A549 (cell line): ENCODE data around the gene RFWD3. TPM values are rescaled to one million over a fixed set of nuclear protein-coding genes. Genes with fewer than 3 reads are reported as not detected.

Experiments
- ATAC-seq, 2 experiments: fragments of 200-7000 bp in 1 of 2; fragments of >200 bp in 1 of 2; cut with Nextera tagmentation in 1 of 2; cut with Tn5 transposase in 1 of 2; 3 replicates each; pipeline versions ENCODE4 v1.8.0 to v1.9.1; 2018 to 2020; ENCODE audit warnings: mild to moderate bottlenecking in 1 of 2, moderate library complexity in 1 of 2
- CTCF ChIA-PET: fragments of 300-600 bp; sonication (Branson Sonifier 250); formaldehyde crosslinking; extraction: SDS; loops from one replicate; lab custom pipeline; 2021; ENCODE audit warnings: antibody characterized with exemption, inconsistent platforms; lab: Yijun Ruan, JAX
- POLR2A ChIA-PET: fragments of 350-600 bp; formaldehyde crosslinking; extraction: SDS; loops from one replicate; lab custom pipeline; 2021; ENCODE audit warnings: antibody characterized with exemption, inconsistent platforms; lab: Yijun Ruan, JAX
- DNase-seq, 2 experiments: peaks; one replicate each; pipeline versions ENCODE4 v3.0.0 to v3.0.0-alpha.2; 2011 to 2016; ENCODE audit warnings: low read depth in 1 of 2, low spot score in 1 of 2
- FAIRE-seq: peaks from 2 replicates; lab custom pipeline; 2011; peaks lifted over from hg19 to GRCh38; lab: Jason Lieb, UNC
- H3K27ac ChIP-seq, 2 experiments: fragments of >200 bp; sonication (Bioruptor Twin); formaldehyde crosslinking; 3 replicates each; pipeline ENCODE4 v1.5.1; 2016 to 2017
- H3K4me1 ChIP-seq: fragments of >200 bp; sonication (Bioruptor Twin); formaldehyde crosslinking; 3 replicates; pipeline ENCODE4 v1.6.1; 2016
- H3K4me2 ChIP-seq: fragments of >200 bp; sonication (Bioruptor Twin); formaldehyde crosslinking; 3 replicates; pipeline ENCODE4 v1.6.1; 2016
- H3K4me3 ChIP-seq: fragments of >200 bp; sonication (Bioruptor Twin); formaldehyde crosslinking; 3 replicates; pipeline ENCODE4 v1.5.1; 2016
- H3K9me3 ChIP-seq: fragments of >200 bp; sonication (Bioruptor Twin); formaldehyde crosslinking; 3 replicates; pipeline ENCODE4 v1.6.1; 2016
- CBX2 ChIP-seq: fragments of 200-600 bp; sonication (generic); IDR thresholded peaks from 2 replicates; pipeline ENCODE4 v1.6.1; 2016; ENCODE audit warnings: low read depth, mild to moderate bottlenecking, borderline replicate concordance
- CBX8 ChIP-seq: fragments of 200-600 bp; sonication (generic); IDR thresholded peaks from 2 replicates; pipeline ENCODE4 v1.6.1; 2016
- CEBPB ChIP-seq, 2 experiments: fragments of >200 bp in 1 of 2; sonication (Bioruptor Twin) in 1 of 2; formaldehyde crosslinking in 1 of 2; IDR thresholded peaks; 2 replicates each; pipeline ENCODE4 v1.6.1; 2012 to 2016
- CHD2 ChIP-seq: fragments of 150-350 bp; IDR thresholded peaks from 2 replicates; pipeline ENCODE4 v1.6.1; 2014; ENCODE audit warnings: low read length; ENCODE audit not compliant: partially characterized antibody
- EHF ChIP-seq: fragments of 250-450 bp; sonication (Bioruptor Pico); IDR thresholded peaks from 2 replicates; pipeline ENCODE4 v1.5.0; 2020; ENCODE audit warnings: mild to moderate bottlenecking
- EHMT2 ChIP-seq: fragments of 200-600 bp; sonication (generic); IDR thresholded peaks from 2 replicates; pipeline ENCODE4 v1.6.1; 2016; ENCODE audit warnings: antibody characterized with exemption, low read depth, mild to moderate bottlenecking, moderate library complexity
- ESRRA ChIP-seq: fragments of 150-350 bp; IDR thresholded peaks from 2 replicates; pipeline ENCODE4 v1.6.1; 2014; ENCODE audit warnings: mild to moderate bottlenecking, low read length, borderline replicate concordance
- FOXS1 ChIP-seq: fragments of 250-450 bp; sonication (Bioruptor Pico); IDR thresholded peaks from 2 replicates; pipeline ENCODE4 v1.5.0; 2020; ENCODE audit warnings: mild to moderate bottlenecking, moderate library complexity
- GATA3 ChIP-seq: IDR thresholded peaks from 2 replicates; pipeline ENCODE4 v1.6.1; 2012; ENCODE audit warnings: borderline replicate concordance
- HEYL ChIP-seq: fragments of 250-450 bp; sonication (Bioruptor Pico); IDR thresholded peaks from 2 replicates; pipeline ENCODE4 v1.8.0; 2021; ENCODE audit warnings: mild to moderate bottlenecking, moderate library complexity
- HOXB13 ChIP-seq: fragments of 250-450 bp; sonication (Bioruptor Pico); IDR thresholded peaks from 2 replicates; pipeline ENCODE4 v1.5.0; 2020; ENCODE audit warnings: low read depth, mild to moderate bottlenecking, moderate library complexity
- JUN ChIP-seq, 2 experiments: fragments of >200 bp; sonication (Bioruptor Twin); formaldehyde crosslinking; IDR thresholded peaks; 2 replicates in 1 of 2; 3 replicates in 1 of 2; pipeline ENCODE4 v1.6.1; 2016 to 2017
- JUNB ChIP-seq: fragments of >200 bp; sonication (Bioruptor Twin); formaldehyde crosslinking; IDR thresholded peaks from 2 replicates; pipeline ENCODE4 v1.6.1; 2016
- MAFK ChIP-seq: fragments of 450-650 bp; IDR thresholded peaks from 2 replicates; pipeline ENCODE4 v1.6.1; 2014; ENCODE audit not compliant: partially characterized antibody
- MYC ChIP-seq: IDR thresholded peaks from 2 replicates; pipeline ENCODE4 v1.6.1; 2012; ENCODE audit warnings: mild to moderate bottlenecking, inconsistent platforms, low read length, improper control_type of control experiment, borderline replicate concordance
- POLR2A ChIP-seq: IDR thresholded peaks from 2 replicates; pipeline ENCODE4 v1.6.1; 2012; ENCODE audit warnings: mild to moderate bottlenecking, low read length
- RARB ChIP-seq: fragments of 250-450 bp; sonication (Bioruptor Pico); IDR thresholded peaks from 2 replicates; pipeline ENCODE4 v1.8.0; 2021; ENCODE audit warnings: mild to moderate bottlenecking, moderate library complexity
- SREBF2 ChIP-seq: fragments of 450-650 bp; IDR thresholded peaks from 2 replicates; pipeline ENCODE4 v1.6.1; 2014; ENCODE audit warnings: mild to moderate bottlenecking, moderate library complexity
- TP53 ChIP-seq: fragments of 250-450 bp; sonication (Bioruptor Pico); IDR thresholded peaks from 2 replicates; pipeline ENCODE4 v1.5.0; 2021; ENCODE audit warnings: mild to moderate bottlenecking, moderate library complexity
- ZFP36 ChIP-seq: fragments of 450-650 bp; IDR thresholded peaks from 2 replicates; pipeline ENCODE4 v1.6.1; 2014; ENCODE audit warnings: borderline replicate concordance; ENCODE audit not compliant: partially characterized antibody
- ZNF302 ChIP-seq: fragments of 250-450 bp; sonication (Bioruptor Pico); IDR thresholded peaks from 2 replicates; pipeline ENCODE4 v1.9.0; 2021; ENCODE audit warnings: inconsistent platforms, mild to moderate bottlenecking, moderate library complexity
- ZSCAN20 ChIP-seq: fragments of 250-450 bp; sonication (Bioruptor Pico); IDR thresholded peaks from 2 replicates; pipeline ENCODE4 v1.8.0; 2022; ENCODE audit warnings: mild to moderate bottlenecking, moderate library complexity
- WGBS: methylation state at CpG from one replicate; pipeline ENCODE4 v1.1.6; 2017; ENCODE audit errors: missing lambda C conversion rate; 5-methylcytosine and 5-hydroxymethylcytosine counted together
- polyA plus RNA-seq, 4 experiments: library from polyadenylated mRNA; depleted of rRNA in 3 of 4; stranded (reverse); fragments of >200 nt; fragmentation: RNase III in 1 of 4; extraction: RNeasy Plus Mini Kit Qiagen cat#74134 plus additional on column Dnase treatment in 1 of 4; gene quantifications; 2 replicates in 3 of 4; 3 replicates in 1 of 4; pipeline ENCODE4 v1.2.3, GENCODE V29; 2011 to 2017
- TF ChIP-seq, protein P1 (sequence below): fragments of 250-450 bp; sonication (Bioruptor Pico); IDR thresholded peaks from 2 replicates; pipeline ENCODE4 v1.5.0; 2021; ENCODE audit warnings: mild to moderate bottlenecking, moderate library complexity, borderline replicate concordance
- TF ChIP-seq, protein P2 (sequence below): fragments of >200 bp; sonication (Bioruptor Twin); formaldehyde crosslinking; IDR thresholded peaks from 2 replicates; pipeline ENCODE4 v1.6.1; 2016
- TF ChIP-seq, protein P3 (sequence below): fragments of 250-450 bp; sonication (Bioruptor Pico); IDR thresholded peaks from 2 replicates; pipeline ENCODE4 v1.5.0; 2020; ENCODE audit warnings: low read depth, mild to moderate bottlenecking, moderate library complexity

The RFWD3 gene
- polyA plus RNA-seq, 2 of the 4 experiments (the other 2 are of a cell fraction): 36.1 to 50.6 TPM

DNA sequence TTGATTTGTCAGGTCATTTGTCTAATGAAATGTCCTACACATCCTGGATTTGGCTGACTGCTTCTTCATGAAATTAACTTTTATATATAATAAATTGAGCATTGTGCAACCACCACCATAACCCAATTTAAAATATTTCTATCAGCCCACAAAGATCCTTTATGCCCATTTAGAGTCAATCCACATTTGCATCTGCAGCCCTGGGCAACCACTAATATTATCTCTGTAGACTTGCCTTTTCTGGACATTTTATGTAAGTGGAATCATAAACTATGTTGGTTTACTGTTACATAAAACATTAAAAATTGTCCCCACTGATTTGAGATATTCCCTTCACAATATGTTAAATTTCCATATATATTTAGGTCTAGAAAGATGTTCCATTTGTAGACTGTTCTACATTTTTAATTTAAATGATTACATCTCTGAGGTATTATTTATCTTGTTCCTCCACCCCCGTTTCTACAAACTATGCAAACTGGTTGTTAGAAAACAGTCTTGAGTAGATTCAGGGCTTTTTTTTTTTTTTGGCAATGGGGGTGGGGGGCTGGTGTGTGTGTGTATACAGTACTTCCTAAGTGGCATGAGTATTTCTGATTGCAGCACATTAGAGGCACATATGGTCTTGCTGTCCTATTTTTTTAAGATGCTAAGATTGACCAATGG is 16.7 kb downstream of the RFWD3 start:
- ATAC-seq (no peak), FAIRE-seq (no peak), DNase-seq (no peak)
- TF ChIP-seq CBX8 (no peak), RARB (CRISPR knock-in tag) (no peak), CEBPB (IDR thresholded peaks at IDR 0.05) (no peak), ZNF302 (CRISPR knock-in tag) (no peak), JUN (IDR thresholded peaks at IDR 0.05) (no peak), HOXB13 (CRISPR knock-in tag) (no peak), TP53 (CRISPR knock-in tag) (no peak), JUNB (no peak), CHD2 (no peak), ZFP36 (no peak), ESRRA (no peak)
- TF ChIP-seq, protein P1, sequence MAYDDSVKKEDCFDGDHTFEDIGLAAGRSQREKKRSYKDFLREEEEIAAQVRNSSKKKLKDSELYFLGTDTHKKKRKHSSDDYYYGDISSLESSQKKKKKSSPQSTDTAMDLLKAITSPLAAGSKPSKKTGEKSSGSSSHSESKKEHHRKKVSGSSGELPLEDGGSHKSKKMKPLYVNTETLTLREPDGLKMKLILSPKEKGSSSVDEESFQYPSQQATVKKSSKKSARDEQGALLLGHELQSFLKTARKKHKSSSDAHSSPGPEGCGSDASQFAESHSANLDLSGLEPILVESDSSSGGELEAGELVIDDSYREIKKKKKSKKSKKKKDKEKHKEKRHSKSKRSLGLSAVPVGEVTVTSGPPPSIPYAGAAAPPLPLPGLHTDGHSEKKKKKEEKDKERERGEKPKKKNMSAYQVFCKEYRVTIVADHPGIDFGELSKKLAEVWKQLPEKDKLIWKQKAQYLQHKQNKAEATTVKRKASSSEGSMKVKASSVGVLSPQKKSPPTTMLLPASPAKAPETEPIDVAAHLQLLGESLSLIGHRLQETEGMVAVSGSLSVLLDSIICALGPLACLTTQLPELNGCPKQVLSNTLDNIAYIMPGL: no peak
- TF ChIP-seq, protein P2, sequence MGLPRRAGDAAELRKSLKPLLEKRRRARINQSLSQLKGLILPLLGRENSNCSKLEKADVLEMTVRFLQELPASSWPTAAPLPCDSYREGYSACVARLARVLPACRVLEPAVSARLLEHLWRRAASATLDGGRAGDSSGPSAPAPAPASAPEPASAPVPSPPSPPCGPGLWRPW: no peak
- TF ChIP-seq, protein P3, sequence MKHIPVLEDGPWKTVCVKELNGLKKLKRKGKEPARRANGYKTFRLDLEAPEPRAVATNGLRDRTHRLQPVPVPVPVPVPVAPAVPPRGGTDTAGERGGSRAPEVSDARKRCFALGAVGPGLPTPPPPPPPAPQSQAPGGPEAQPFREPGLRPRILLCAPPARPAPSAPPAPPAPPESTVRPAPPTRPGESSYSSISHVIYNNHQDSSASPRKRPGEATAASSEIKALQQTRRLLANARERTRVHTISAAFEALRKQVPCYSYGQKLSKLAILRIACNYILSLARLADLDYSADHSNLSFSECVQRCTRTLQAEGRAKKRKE (CRISPR knock-in tag): no peak
- H3K4me2 ChIP-seq: no peak overlapping the region
- ChIA-PET CTCF (interaction anchor here (0.6 to 3.2 kb wide), 9 partner anchors 13 to 895 kb away, joined by 3 to 14 read pairs (median 3); no protein-coding TSS in a partner anchor), POLR2A (no interaction called here)
- no peaks in the 10 kb centered on the region for H3K4me1 ChIP-seq
- H3K4me3 ChIP-seq: no peak overlapping the region
- H3K9me3 ChIP-seq: no peaks in the 10 kb centered on the region
- WGBS: 82% methylated on average over 1 of the region's 1 CpG
- H3K27ac ChIP-seq: no peak overlapping the region

DNA sequence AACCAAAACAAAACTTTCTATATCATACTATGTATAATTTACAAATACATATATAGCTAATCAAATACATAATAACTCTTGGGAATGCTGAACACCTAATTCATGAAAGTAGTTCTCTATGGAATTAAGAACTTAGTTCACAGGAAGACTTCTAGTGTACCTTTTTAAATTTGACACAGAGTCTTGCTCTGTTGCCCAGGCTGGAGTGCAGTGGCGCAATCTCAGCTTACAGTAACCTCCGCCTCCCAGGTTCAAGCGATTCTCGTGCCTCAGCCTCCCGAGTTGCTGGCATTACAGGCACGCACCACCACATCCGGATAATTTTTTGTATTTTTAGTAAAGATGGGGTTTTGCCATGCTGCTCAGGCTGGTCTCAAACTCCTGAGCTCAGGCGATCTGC is 24.7 kb downstream of the RFWD3 start:
- FAIRE-seq: no peak

DNA sequence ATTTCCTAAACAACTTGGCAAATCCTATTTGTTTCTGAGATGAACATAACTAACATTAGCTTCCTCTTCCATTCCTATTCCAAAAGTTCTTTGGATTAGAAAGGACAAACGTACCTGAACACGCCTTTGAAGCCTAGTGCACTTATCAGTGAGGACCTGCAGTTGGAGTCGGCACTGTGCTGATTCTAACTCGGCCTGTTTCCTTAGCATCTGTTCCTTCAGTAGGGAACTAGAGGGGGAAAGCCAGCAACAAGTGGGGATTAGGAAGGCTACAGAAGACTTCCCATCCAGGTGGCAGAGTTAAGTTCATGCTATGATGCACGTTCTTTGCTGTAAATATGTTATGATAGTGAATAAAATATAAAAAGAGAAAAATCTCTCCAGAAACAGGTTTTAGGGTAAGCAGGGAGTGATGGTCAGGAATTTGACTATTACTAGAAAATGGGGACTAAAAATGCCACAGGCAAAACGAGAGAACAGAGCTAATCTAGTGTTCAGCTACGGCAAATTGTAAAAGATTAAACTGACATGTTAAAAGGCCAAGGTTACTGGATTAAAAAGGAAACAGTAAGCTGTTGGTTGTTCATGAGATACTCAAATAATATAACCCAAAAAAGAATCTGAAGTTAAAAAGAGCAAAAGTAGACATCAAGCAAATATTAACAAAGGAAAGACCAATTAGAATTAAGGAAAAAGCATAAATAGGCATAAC is 28.8 kb downstream of the RFWD3 start:
- Histone ChIP-seq H3K27ac (no peak overlapping the region), H3K4me3 (no peak overlapping the region), H3K9me3 (no peaks in the 10 kb centered on the region), H3K4me1 (no peaks in the 10 kb centered on the region), H3K4me2 (no peak overlapping the region)
- no peak for ATAC-seq
- no peak for FAIRE-seq
- CTCF ChIA-PET: interaction anchor here (0.8 to 2.7 kb wide), 6 partner anchors 10 to 225 kb away, joined by 3 to 8 read pairs (median 4); no protein-coding TSS in a partner anchor
- no peak for TF ChIP-seq JUNB
- no peak for TF ChIP-seq ESRRA
- TF ChIP-seq CBX8: no peak
- no peak for TF ChIP-seq FOXS1 (CRISPR knock-in tag)
- TF ChIP-seq RARB (CRISPR knock-in tag): no peak
- TF ChIP-seq MYC: no peak
- no peak for TF ChIP-seq CBX2
- TF ChIP-seq ZSCAN20 (CRISPR knock-in tag): no peak
- TF ChIP-seq TP53 (CRISPR knock-in tag): no peak
- no peak for TF ChIP-seq HOXB13 (CRISPR knock-in tag)
- TF ChIP-seq POLR2A: no peak
- no peak for TF ChIP-seq HEYL (CRISPR knock-in tag)
- no peak for TF ChIP-seq EHMT2
- TF ChIP-seq MAFK: no peak
- TF ChIP-seq SREBF2: no peak
- TF ChIP-seq, protein P2: no peak
- no peak for TF ChIP-seq GATA3
- 79% methylated on average over 7 of the region's 7 CpGs for WGBS
- POLR2A ChIA-PET: no interaction called here
- DNase-seq: no peak

More for the DNA sequence above, 24.7 kb downstream of the RFWD3 start:
- CTCF ChIA-PET: interaction anchor here (1.4 to 2.4 kb wide), 3 partner anchors 10 to 19 kb away, joined by 3 to 13 read pairs (median 4); no protein-coding TSS in a partner anchor
- no peak overlapping the region for H3K4me2 ChIP-seq
- DNase-seq (no peak), ATAC-seq (no peak)
- TF ChIP-seq EHF (CRISPR knock-in tag) (no peak), ZSCAN20 (CRISPR knock-in tag) (no peak), EHMT2 (no peak), CEBPB (IDR thresholded peaks at IDR 0.05) (peak; percentile 22 to 25; a peak in 2 of 4 replicates)
- POLR2A ChIA-PET: no interaction called here
- no peak overlapping the region for H3K27ac ChIP-seq
- H3K4me3 ChIP-seq: no peak overlapping the region
- H3K9me3 ChIP-seq: no peaks in the 10 kb centered on the region
- no peaks in the 10 kb centered on the region for H3K4me1 ChIP-seq
- 93% methylated on average over 8 of the region's 8 CpGs for WGBS
